ENCODE data around the gene RTL3. TPM values are rescaled to one million over a fixed set of nuclear protein-coding genes. Genes with fewer than 3 reads are reported as not detected.

RTL3 gene, protein sequence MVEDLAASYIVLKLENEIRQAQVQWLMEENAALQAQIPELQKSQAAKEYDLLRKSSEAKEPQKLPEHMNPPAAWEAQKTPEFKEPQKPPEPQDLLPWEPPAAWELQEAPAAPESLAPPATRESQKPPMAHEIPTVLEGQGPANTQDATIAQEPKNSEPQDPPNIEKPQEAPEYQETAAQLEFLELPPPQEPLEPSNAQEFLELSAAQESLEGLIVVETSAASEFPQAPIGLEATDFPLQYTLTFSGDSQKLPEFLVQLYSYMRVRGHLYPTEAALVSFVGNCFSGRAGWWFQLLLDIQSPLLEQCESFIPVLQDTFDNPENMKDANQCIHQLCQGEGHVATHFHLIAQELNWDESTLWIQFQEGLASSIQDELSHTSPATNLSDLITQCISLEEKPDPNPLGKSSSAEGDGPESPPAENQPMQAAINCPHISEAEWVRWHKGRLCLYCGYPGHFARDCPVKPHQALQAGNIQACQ
- total RNA-seq (not detected), total RNA-seq (0 to 0.17 (median 0) reads per million in 172 experiments)
- not detected for polyA plus RNA-seq (2013, experiment 1 of 2)
- polyA plus RNA-seq (2013, experiment 2 of 2): 0.04 TPM

DNA sequence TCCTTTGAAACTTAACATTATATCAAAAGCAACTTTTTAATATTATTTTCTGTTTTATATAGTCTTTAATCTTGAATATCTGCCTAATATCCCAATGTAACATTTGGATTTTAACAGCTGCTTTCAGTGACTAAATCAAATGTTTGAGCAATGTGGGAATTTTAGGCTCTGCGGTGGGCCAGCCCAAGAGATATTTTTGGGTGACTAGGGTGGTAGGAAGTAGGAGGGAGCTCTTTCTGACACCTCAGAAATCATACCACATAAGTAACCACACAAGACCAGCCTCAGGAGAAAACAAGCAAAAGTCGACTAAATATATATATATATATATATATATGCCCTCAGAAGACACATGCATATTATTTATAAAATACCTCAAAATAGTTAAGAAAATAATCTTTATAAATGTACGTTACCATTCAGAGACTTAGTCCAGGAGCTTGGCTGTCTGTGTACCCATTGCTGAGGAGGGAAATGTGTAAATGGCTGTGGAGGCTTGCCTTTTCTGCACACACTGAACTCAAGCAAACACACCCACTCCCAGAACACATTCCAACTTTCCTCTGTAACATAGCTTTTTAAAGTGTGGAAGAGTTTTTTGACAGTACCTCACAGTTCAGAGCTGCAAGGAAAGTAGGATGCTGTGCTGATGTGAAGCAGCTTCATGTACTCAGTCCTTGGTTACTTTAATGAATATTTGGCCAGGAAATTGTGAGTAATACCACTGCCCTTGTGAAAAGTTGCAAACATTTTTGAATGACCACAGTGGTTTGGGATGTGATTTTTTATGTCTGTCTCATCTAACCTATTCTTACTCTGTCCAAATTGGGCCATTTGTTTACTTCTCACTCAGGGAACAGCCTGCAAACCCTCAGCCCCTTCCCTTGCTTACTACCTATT lies at the start of gene RTL3:
Gene RTL3 (minus strand): TSS at position 484 of the 900 bp plus-strand sequence. CDS start 908 bp downstream, outside the sequence.
- Histone ChIP-seq H3K4me1 (ENCODE audit: insufficient read depth, low read length) (peaks cover 12% of the 10 kb centered on the region), H3K9me3 (ENCODE audit: control insufficient read depth in 1 of 2, insufficient read depth in 1 of 2, low read length in 2 of 2) (no peaks in the 10 kb centered on the region), H3K36me3 (ENCODE audit: insufficient read depth, low read length) (no peaks in the 10 kb centered on the region), H3K27ac (ENCODE audit: low read depth in 1 of 2, low read length in 2 of 2) (no peak within 1 kb of the TSS), H3K4me3 (ENCODE audit: low read length) (no peak within 1 kb of the TSS), H3K27me3 (ENCODE audit: control insufficient read depth in 1 of 2, insufficient read depth in 2 of 2, low read length in 2 of 2) (no peaks in the 10 kb centered on the region)
- POLR2A ChIA-PET: interaction anchor here (0.7 kb wide), 1 partner anchor 65 kb away, joined by 3 read pairs; no protein-coding TSS in a partner anchor
- CTCF ChIA-PET: no interaction called here
- ATAC-seq (ENCODE audit: poor library complexity) (no peak), DNase-seq (peak in 2 of 14 experiments; percentile 18 to 23)
- Mint-ChIP-seq H3K4me3 (no peak within 1 kb of the TSS), H3K9me3 (no peaks in the 10 kb centered on the region), H3K4me1 (ENCODE audit: low read depth) (no peaks in the 10 kb centered on the region), H3K27me3 (no peaks in the 10 kb centered on the region), H3K36me3 (ENCODE audit: low read depth) (no peaks in the 10 kb centered on the region), H3K27ac (no peak within 1 kb of the TSS)
- TF ChIP-seq, protein P1, sequence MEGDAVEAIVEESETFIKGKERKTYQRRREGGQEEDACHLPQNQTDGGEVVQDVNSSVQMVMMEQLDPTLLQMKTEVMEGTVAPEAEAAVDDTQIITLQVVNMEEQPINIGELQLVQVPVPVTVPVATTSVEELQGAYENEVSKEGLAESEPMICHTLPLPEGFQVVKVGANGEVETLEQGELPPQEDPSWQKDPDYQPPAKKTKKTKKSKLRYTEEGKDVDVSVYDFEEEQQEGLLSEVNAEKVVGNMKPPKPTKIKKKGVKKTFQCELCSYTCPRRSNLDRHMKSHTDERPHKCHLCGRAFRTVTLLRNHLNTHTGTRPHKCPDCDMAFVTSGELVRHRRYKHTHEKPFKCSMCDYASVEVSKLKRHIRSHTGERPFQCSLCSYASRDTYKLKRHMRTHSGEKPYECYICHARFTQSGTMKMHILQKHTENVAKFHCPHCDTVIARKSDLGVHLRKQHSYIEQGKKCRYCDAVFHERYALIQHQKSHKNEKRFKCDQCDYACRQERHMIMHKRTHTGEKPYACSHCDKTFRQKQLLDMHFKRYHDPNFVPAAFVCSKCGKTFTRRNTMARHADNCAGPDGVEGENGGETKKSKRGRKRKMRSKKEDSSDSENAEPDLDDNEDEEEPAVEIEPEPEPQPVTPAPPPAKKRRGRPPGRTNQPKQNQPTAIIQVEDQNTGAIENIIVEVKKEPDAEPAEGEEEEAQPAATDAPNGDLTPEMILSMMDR (IDR thresholded peaks at IDR 0.05): no peak
- intact Hi-C loops (cut with DNase I, micrococcal nuclease): no loop called here

DNA sequence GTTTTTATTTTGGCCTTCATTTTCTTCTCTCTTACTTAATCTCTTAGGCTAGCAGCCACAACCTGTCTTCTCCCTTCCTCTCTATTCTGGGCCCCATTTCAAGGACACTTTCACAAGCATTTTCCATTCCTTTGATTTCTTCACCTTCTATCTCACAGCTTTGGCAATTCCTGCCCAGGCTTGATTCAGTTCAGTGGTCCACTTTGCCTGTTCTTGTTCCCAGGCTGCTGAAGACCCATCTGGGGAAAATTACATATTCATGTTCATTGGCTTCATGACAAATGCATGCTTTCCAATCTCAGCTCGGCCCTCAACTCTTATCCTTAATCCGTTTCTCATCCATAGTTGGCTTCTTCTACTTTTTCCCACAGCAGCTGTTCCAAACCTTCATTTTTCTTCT lies 49.7 kb upstream of the RTL3 start:
- Histone ChIP-seq H3K4me1 (ENCODE audit: insufficient read depth, low read length) (no peaks in the 10 kb centered on the region), H3K36me3 (ENCODE audit: insufficient read depth, low read length) (no peaks in the 10 kb centered on the region), H3K27ac (ENCODE audit: low read depth in 1 of 2, low read length in 2 of 2) (no peak overlapping the region), H3K4me3 (ENCODE audit: low read length) (no peak overlapping the region), H3K27me3 (ENCODE audit: control insufficient read depth in 1 of 2, insufficient read depth in 2 of 2, low read length in 2 of 2) (no peaks in the 10 kb centered on the region), H3K9me3 (ENCODE audit: control insufficient read depth in 1 of 2, insufficient read depth in 1 of 2, low read length in 2 of 2) (no peaks in the 10 kb centered on the region)
- CTCF ChIA-PET: no interaction called here
- no peak overlapping the region for H3K4me3 Mint-ChIP-seq
- no peaks in the 10 kb centered on the region for H3K9me3 Mint-ChIP-seq
- no peaks in the 10 kb centered on the region for H3K27me3 Mint-ChIP-seq
- no peaks in the 10 kb centered on the region for H3K4me1 Mint-ChIP-seq (ENCODE audit: low read depth)
- no peak for ATAC-seq (ENCODE audit: poor library complexity)
- DNase-seq: no peak
- POLR2A ChIA-PET: no interaction called here
- TF ChIP-seq, protein P1 (IDR thresholded peaks at IDR 0.05): no peak
- no peaks in the 10 kb centered on the region for H3K36me3 Mint-ChIP-seq (ENCODE audit: low read depth)
- intact Hi-C loops (cut with DNase I, micrococcal nuclease): no loop called here
- no peak overlapping the region for H3K27ac Mint-ChIP-seq

DNA sequence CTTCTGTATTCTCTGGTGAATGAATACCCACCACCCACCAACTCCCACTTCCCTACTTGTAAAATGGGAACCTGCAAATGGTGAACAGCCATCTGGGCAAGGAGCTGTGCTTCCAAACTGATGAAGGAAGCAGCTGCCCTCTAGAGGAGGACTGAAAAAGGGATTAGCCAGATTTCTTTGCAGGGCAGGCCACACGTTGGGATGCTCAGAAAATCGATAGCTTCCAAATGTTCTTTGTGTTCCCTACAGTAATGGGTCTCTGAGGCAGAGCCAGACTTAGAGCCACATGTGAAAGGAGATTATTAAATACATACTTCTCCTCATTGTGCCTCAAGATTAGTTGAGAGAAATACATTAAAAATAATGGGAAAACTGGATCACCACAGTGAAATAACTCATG lies 49.1 kb upstream of the RTL3 start:
- intact Hi-C loops (cut with DNase I, micrococcal nuclease): no loop called here

More for the DNA sequence above, 49.1 kb upstream of the RTL3 start:
- Histone ChIP-seq H3K4me1 (ENCODE audit: insufficient read depth, low read length) (no peaks in the 10 kb centered on the region), H3K27me3 (ENCODE audit: control insufficient read depth in 1 of 2, insufficient read depth in 2 of 2, low read length in 2 of 2) (no peaks in the 10 kb centered on the region), H3K4me3 (ENCODE audit: low read length) (no peak overlapping the region), H3K9me3 (ENCODE audit: control insufficient read depth in 1 of 2, insufficient read depth in 1 of 2, low read length in 2 of 2) (no peaks in the 10 kb centered on the region), H3K27ac (ENCODE audit: low read depth in 1 of 2, low read length in 2 of 2) (no peak overlapping the region), H3K36me3 (ENCODE audit: insufficient read depth, low read length) (no peaks in the 10 kb centered on the region)
- TF ChIP-seq, protein P1 (IDR thresholded peaks at IDR 0.05): no peak
- H3K27me3 Mint-ChIP-seq: no peaks in the 10 kb centered on the region
- CTCF ChIA-PET: interaction anchor here (1.0 kb wide), 1 partner anchor 60 kb away, joined by 3 read pairs; no protein-coding TSS in a partner anchor
- H3K4me3 Mint-ChIP-seq: no peak overlapping the region
- no peaks in the 10 kb centered on the region for H3K4me1 Mint-ChIP-seq (ENCODE audit: low read depth)
- no peak for ATAC-seq (ENCODE audit: poor library complexity)
- H3K27ac Mint-ChIP-seq: no peak overlapping the region
- no peaks in the 10 kb centered on the region for H3K9me3 Mint-ChIP-seq
- POLR2A ChIA-PET: interaction anchor here (0.6 kb wide), 1 partner anchor 399 kb away, joined by 3 read pairs; no protein-coding TSS in a partner anchor
- peak in 3 of 14 experiments; percentile 0 to 3 (median 1) for DNase-seq
- no peaks in the 10 kb centered on the region for H3K36me3 Mint-ChIP-seq (ENCODE audit: low read depth)
